Non-pigmented ciliary epithelial cell (primary cell): ENCODE measurements around the gene ASB14.

Experiments used
- DNase-seq: peaks from one replicate; pipeline ENCODE4 v3.0.0-alpha.2; 2010; ENCODE audit warnings: low read depth

ASB14 gene

DNA sequence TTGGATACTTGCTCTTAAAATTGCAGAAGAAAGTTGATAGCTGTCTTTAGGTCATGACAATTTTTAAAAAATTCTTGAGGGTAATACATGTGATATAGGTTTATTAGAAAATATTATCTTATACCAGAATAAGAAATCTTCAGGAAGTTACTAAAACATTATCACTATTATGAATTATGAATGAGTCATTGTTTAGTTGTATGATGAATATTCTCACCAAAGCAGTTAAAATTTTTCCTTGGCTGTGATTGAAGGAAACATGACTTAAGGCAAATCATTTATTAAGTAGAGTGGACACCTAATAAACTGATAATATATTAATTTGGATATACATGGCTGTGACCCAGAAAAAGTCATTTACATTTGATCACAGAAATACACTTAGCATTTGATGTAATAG, 34.8 kb downstream of the ASB14 start:
- no peak for DNase-seq

- no peak for DNase-seq
Observed at GRCh38 chr3:57256844-57257243, 35.6 kb downstream of the ASB14 start.

- DNase-seq = no peak
Observed at GRCh38 chr3:57252404-57252803, 40.1 kb downstream of the ASB14 start.

DNA sequence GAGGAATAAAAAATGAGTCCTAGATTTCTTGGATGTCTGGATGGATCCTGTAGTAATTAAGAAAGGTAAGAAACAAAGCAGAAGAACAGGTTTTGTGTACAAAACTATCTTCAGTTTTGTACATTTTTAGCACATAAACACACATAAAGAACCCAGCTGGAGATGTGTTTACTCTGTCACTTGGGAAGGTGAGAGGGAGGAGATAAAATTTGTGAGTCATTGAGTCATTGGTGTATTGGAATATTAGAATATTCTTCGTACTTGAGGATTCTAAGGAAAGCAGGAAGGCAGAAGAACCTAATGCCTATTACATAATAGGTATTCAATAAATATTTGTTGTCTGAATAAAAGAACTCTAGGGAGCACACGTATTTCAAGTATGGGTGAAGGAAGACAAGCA, 47.5 kb downstream of the ASB14 start:
- no peak for DNase-seq

- DNase-seq = no peak
Observed at GRCh38 chr3:57234613-57235575, 57.6 kb downstream of the ASB14 start.

DNA sequence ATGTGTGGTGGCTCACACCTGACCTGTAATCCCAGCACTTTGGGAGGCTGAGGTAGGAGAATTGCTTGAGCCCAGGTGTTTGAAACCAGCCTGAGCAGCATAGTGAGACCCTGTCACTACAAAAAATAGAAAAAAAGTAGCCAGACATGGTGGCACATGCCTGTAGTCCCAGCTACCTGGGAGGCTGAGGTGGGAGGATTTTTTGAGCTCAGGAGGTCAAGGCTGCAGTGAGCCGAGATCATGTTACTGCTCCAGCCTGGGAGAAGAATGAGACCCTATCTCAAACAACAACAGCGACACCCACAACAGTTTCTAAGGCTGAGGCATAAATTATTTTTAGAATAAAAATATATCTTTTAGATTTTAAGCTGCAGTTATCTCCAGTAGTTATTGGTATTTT, 58.7 kb downstream of the ASB14 start:
- DNase-seq = no peak

DNA sequence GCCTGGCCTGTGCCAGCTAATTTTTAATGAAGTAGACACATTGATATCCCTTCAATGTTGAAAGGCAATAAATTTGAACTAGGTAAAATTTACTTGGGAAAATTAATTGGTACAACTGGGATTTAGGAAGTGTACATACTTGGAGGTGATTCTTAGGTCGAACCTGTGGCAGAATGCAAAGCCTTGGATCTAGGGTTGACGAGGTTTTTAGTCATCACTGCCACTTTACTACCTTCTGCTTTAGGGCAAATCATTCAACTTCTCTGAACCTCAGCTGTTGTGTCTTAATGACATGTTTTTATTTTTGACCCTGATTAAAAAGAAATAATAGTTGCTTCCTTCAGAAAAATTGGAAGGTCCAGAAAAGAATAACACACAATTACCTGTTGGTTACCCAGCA, 62.5 kb downstream of the ASB14 start:
- DNase-seq = no peak

- no peak for DNase-seq
Observed at GRCh38 chr3:57227930-57228751, 64.3 kb downstream of the ASB14 start.

DNA sequence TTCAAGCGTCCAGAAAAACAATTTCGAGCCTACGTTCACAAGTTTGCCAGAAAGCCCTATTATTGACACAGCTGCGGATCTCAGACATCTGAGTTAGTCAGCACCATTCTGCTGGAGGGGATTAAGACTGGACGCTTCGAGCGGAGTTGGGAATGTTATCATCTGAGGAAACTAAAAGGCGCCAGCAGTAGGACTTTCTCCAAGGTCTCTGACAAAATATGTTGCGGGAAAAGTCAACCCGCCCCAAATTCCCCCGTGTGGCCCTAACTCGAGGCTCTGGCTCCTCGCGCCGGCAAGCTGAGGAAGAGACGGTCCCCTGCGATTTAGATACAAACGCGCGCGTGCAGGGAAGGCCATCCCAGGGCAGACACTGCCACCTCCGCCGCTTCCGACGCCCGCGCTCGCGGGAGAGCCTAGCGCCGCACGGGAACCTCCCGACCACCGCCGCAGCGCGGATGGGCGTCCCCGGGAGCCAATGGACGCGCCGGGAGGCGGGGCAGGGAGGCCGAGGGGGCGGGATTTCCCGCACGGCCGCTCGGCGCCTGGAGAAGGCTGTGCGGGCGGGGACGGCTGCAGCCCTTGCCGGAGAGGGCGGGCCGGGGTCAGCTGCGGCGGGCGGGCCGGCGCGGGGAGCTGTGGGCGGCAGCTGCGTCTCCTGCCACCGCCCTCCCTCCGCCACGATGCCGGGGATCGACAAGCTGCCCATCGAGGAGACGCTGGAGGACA, 65.1 kb downstream of the ASB14 start, which contains the start of gene APPL1:
TSS of gene APPL1 (plus strand) at position 526 of the 726 bp plus-strand sequence. CDS start at position 681, 155 bp downstream.
- DNase-seq = peak; percentile 55

GRCh38 chr3:57226176-57226575, 66.3 kb downstream of the ASB14 start:
- no peak for DNase-seq

DNA sequence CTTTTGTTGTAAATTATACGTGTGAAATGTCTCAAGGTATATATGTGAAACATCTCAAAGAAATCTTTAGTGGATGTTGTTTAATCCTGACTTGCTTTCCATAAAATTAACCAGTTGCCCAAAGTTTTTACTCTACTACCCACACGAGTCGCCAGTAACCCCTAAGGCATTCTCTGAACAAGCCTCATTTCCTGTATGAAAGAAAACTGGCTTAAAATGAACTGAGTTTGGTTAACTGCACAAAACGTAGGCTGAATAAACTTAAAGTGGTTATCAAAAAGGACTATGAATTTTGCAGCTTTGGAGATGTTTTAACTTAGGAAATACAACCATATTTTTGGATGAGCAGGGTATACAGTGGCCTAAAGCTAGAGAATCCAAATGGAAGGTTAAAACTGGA, 67.6 kb downstream of the ASB14 start:
- no peak for DNase-seq

- no peak for DNase-seq
Observed at GRCh38 chr3:57221883-57222282, 70.6 kb downstream of the ASB14 start.
